ENCODE data around the gene C9orf50.
"Not testable (repeated sequence)": the region's sequence is repeated elsewhere in the genome, so short reads cannot be mapped to it uniquely, and the experiment has no call there.

DNA sequence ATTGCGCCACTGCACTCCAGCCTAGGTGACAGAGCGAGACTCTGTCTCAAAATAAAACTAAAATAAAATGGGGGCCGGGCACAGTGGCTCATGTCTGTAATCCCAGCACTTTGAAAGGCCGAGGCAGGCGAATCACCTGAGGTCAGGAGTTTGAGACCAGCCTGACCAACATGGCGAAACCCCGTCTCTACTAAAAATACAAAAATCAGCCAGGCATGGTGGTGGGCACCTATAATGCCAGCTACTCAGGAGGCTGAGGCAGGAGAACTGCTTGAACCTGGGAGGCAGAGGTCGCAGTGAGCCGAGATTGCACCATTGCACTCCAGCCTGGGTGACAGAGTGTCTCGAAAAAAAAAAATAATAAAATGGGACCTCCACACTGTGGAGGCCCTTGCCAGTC, 15.4 kb upstream of the C9orf50 start:
- TF ChIP-seq POLR2A (IDR thresholded peaks at IDR 0.05; ENCODE audit: low read depth, low read length); POLR2AphosphoS5 (IDR thresholded peaks at IDR 0.05; ENCODE audit: low read depth, low read length); TAF1 (IDR thresholded peaks at IDR 0.05; ENCODE audit: borderline replicate concordance, low read depth, low read length): not testable (repeated sequence)
